ENCODE measurements around the gene ORC2. TPM values are rescaled to one million over a fixed set of nuclear protein-coding genes. Genes with fewer than 3 reads are reported as not detected.
"Not testable (repeated sequence)": the region's sequence is repeated elsewhere in the genome, so short reads cannot be mapped to it uniquely, and the experiment has no call there.

Gene ORC2
- total RNA-seq, 1 donor from 2014 or later: 20.4 TPM

- DNase-seq: no peak
These were observed 32.4 kb downstream of the ORC2 start for GRCh38 chr2:200930947-200931626.

GRCh38 chr2:200929334-200930249 lies 33.9 kb downstream of the ORC2 start:
- no peak for DNase-seq

GRCh38 chr2:200922439-200922838 lies 41.0 kb downstream of the ORC2 start:
- no peak for DNase-seq

GRCh38 chr2:200913654-200914053 lies 49.8 kb downstream of the ORC2 start:
- no peak for DNase-seq

GRCh38 chr2:200909958-200910357 lies 53.5 kb downstream of the ORC2 start:
- no peak for DNase-seq

GRCh38 chr2:200905618-200906296 lies 57.7 kb downstream of the ORC2 start:
- no peak for DNase-seq

- peak; percentile 65 for DNase-seq
These were observed 61.9 kb downstream of the ORC2 start for GRCh38 chr2:200901459-200902072.

- no peak for DNase-seq
These were observed 64.0 kb downstream of the ORC2 start for GRCh38 chr2:200899482-200899881.

- DNase-seq: peak; percentile 97
These were observed 74.5 kb downstream of the ORC2 start, which contains the start of the genes NIF3L1 and PPIL3 for GRCh38 chr2:200888704-200889625. NIF3L1 (plus strand) TSS chr2:200889371; CDS start chr2:200891944, 2,573 bp downstream. PPIL3 (minus strand) TSS chr2:200889077; CDS start chr2:200887615, 1,462 bp downstream.

- DNase-seq: not testable (repeated sequence)
These were observed 81.7 kb downstream of the ORC2 start for GRCh38 chr2:200881715-200882249.

- DNase-seq: no peak
These were observed 85.1 kb downstream of the ORC2 start for GRCh38 chr2:200878289-200878880.

GRCh38 chr2:200877443-200877842 lies 86.0 kb downstream of the ORC2 start:
- no peak for DNase-seq

- no peak for DNase-seq
These were observed 89.9 kb downstream of the ORC2 start for GRCh38 chr2:200873560-200873959.

GRCh38 chr2:200871151-200871550 lies 92.3 kb downstream of the ORC2 start:
- no peak for DNase-seq

- DNase-seq: no peak
These were observed 94.4 kb downstream of the ORC2 start for GRCh38 chr2:200869014-200869413.

- DNase-seq: peak; percentile 94
These were observed 99.1 kb downstream of the ORC2 start, which contains the start of gene CLK1 for GRCh38 chr2:200864176-200865034. CLK1 (minus strand) TSS chr2:200864658; CDS start chr2:200861862, 2,796 bp downstream.

- DNase-seq: peak; percentile 58
These were observed 99.7 kb downstream of the ORC2 start for GRCh38 chr2:200863782-200864175.

GRCh38 chr2:200862532-200863000 lies 100.9 kb downstream of the ORC2 start:
- peak; percentile 68 for DNase-seq

GRCh38 chr2:200861617-200862155 lies 101.8 kb downstream of the ORC2 start:
- peak; percentile 29 for DNase-seq
